ENCODE measurements around the gene ABLIM1.

DNA sequence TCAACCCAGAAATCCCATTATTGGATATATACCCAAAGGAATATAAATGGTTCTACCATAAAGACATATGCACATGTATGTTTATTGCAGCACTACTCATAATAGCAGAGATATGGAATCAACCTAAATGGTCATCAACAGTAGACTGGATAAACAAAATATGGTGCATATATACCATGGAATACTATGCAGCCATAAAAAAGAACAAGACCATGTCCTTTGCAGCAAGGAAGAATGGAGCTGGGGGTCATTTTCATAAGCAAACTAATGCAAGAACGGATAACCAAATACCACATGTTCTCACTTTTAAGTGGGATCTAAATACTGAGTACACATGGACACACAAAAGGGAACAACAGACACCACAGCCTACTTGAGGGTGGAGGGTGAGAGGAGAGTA is 251.6 kb downstream of the ABLIM1 start:
- TF ChIP-seq CTCF (IDR thresholded peaks at IDR 0.05): no peak
- no peak for TF ChIP-seq ESRRA (CRISPR knock-in tag; IDR thresholded peaks at IDR 0.05; ENCODE audit: borderline replicate concordance)
- TF ChIP-seq, protein P1, sequence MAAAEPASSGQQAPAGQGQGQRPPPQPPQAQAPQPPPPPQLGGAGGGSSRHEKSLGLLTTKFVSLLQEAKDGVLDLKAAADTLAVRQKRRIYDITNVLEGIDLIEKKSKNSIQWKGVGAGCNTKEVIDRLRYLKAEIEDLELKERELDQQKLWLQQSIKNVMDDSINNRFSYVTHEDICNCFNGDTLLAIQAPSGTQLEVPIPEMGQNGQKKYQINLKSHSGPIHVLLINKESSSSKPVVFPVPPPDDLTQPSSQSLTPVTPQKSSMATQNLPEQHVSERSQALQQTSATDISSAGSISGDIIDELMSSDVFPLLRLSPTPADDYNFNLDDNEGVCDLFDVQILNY (CRISPR knock-in tag; IDR thresholded peaks at IDR 0.05): no peak
- TF ChIP-seq, protein P2, sequence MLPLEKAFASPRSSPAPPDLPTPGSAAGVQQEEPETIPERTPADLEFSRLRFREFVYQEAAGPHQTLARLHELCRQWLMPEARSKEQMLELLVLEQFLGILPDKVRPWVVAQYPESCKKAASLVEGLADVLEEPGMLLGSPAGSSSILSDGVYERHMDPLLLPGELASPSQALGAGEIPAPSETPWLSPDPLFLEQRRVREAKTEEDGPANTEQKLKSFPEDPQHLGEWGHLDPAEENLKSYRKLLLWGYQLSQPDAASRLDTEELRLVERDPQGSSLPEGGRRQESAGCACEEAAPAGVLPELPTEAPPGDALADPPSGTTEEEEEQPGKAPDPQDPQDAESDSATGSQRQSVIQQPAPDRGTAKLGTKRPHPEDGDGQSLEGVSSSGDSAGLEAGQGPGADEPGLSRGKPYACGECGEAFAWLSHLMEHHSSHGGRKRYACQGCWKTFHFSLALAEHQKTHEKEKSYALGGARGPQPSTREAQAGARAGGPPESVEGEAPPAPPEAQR (CRISPR knock-in tag; IDR thresholded peaks at IDR 0.05): no peak
- no peak for TF ChIP-seq ATF1 (CRISPR knock-in tag; IDR thresholded peaks at IDR 0.05)
- TF ChIP-seq JUN (CRISPR knock-in tag; IDR thresholded peaks at IDR 0.05): no peak
- TF ChIP-seq USF2 (CRISPR knock-in tag; IDR thresholded peaks at IDR 0.05): no peak
- no peak for TF ChIP-seq ZNF281 (CRISPR knock-in tag; IDR thresholded peaks at IDR 0.05)
- TF ChIP-seq, protein P3, sequence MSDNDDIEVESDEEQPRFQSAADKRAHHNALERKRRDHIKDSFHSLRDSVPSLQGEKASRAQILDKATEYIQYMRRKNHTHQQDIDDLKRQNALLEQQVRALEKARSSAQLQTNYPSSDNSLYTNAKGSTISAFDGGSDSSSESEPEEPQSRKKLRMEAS (CRISPR knock-in tag; IDR thresholded peaks at IDR 0.05): no peak
